Measurements from ENCODE around the gene HDAC1.

The HDAC1 gene

GRCh38 chr1:32336591-32336932, 44.7 kb downstream of the HDAC1 start:
- no peak for DNase-seq (ENCODE audit: low spot score)
- no peak for TF ChIP-seq CTCF (IDR thresholded peaks at IDR 0.05)
- H3K4me3 ChIP-seq, result peak overlapping the region; percentile 81
- peak overlapping the region in 1 of 2 donors; percentile 73 for H3K27ac ChIP-seq

GRCh38 chr1:32336963-32337675, 45.2 kb downstream of the HDAC1 start:
- H3K4me3 ChIP-seq, result no peak overlapping the region
- peak overlapping the region in 1 of 2 donors; percentile 73 for H3K27ac ChIP-seq
- no peak for DNase-seq (ENCODE audit: low spot score)
- TF ChIP-seq CTCF (IDR thresholded peaks at IDR 0.05), result no peak

- no peak for TF ChIP-seq CTCF (IDR thresholded peaks at IDR 0.05)
- Histone ChIP-seq H3K4me3 (no peak overlapping the region), H3K27ac (peak overlapping the region in 1 of 2 donors; percentile 73)
- no peak for DNase-seq (ENCODE audit: low spot score)
These were observed 46.2 kb downstream of the HDAC1 start for GRCh38 chr1:32337855-32338636.

- TF ChIP-seq CTCF (IDR thresholded peaks at IDR 0.05), result no peak
- DNase-seq (ENCODE audit: low spot score), result no peak
- Histone ChIP-seq H3K27ac (peak overlapping the region in 1 of 2 donors; percentile 47), H3K4me3 (no peak overlapping the region)
These were observed 46.8 kb downstream of the HDAC1 start for GRCh38 chr1:32338637-32339145.

- TF ChIP-seq CTCF (IDR thresholded peaks at IDR 0.05), result no peak
- Histone ChIP-seq H3K27ac (peak overlapping the region in 1 of 2 donors; percentile 47), H3K4me3 (no peak overlapping the region)
- DNase-seq (ENCODE audit: low spot score), result no peak
These were observed 47.6 kb downstream of the HDAC1 start for GRCh38 chr1:32339363-32339978.

- TF ChIP-seq CTCF (IDR thresholded peaks at IDR 0.05), result no peak
- no peak for DNase-seq (ENCODE audit: low spot score)
- no peak overlapping the region for H3K4me3 ChIP-seq
- H3K27ac ChIP-seq, result no peak overlapping the region
These were observed 49.4 kb downstream of the HDAC1 start for GRCh38 chr1:32341186-32341757.
